Measurements from ENCODE around the gene KIF26A.
A peak's percentile ranks its signal among the peaks of the same experiment; 100 is the strongest.

KIF26A gene

DNA sequence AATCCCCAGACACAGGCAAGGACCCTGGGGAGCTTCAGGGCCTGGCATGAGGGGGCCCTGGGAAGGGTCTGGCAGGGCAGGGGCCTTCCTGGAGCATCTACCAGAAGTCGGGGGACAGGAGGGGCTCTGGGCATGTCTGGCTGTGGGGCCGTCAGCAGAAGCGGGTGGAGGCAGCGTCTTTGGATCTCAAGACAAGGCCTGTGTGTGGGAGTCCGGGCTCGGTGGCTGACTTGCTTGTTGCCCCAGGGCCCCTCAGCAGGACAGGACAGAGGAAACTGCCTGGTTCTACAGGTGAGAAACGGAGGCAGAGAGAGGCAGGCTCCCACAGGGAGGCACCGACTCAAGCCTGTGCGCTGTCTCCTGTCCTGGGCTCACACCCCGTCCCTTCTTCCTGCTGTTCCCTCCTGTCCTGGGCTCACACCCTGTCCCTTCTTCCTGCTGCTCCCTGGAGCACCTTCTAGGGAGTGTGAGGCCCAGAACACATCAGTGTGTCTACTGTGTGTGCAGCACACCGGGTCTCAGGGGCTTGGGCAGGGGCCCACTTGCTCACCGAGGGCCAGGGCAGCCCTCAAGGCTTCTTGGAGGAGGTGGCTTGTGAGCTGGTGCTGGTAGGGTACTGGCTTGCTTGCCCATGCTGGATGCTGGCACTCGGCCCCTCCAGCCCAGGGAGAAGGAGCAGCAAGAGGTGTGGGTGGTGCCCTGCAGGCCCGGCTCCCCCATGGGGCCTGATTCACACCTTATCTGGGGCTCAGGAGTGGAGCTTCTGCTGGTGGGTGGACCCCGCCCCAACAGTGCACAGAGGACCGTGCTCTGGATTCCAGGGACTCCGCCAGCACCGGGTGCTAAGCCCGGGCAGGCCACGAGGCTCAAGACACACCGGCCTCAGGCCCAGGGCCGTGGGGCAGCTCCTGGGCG lies 38.0 kb upstream of the KIF26A start:
- Histone ChIP-seq H3K9me3 (replicated peaks in 1 of 11) (peaks cover 3 to 13% (median 13%) of the 10 kb centered on the region in 11 experiments; a peak in 18 of 22 replicates), H3K27ac (peak overlapping the region in 6 of 11 experiments; percentile 8 to 56 (median 28); a peak in 9 of 22 replicates), H3K9ac (peak overlapping the region in 9 of 11 experiments; percentile 5 to 57 (median 29); a peak in 12 of 22 replicates), H4K20me1 (peaks cover 0 to 23% (median 0%) of the 10 kb centered on the region in 11 experiments; a peak in 1 of 22 replicates), H3K27me3 (peaks cover 0 to 14% (median 0%) of the 10 kb centered on the region in 11 experiments; a peak in 4 of 22 replicates), H3K36me3 (no peaks in the 10 kb centered on the region), H3K4me2 (peak overlapping the region in 10 of 11 experiments; percentile 36 to 98 (median 82); a peak in 19 of 22 replicates), H3K4me3 (no peak overlapping the region), H3K4me1 (peaks cover 25 to 97% (median 93%) of the 10 kb centered on the region in 10 experiments; a peak in 19 of 20 replicates)
- TF ChIP-seq Cebpa-rat (IDR thresholded peaks at IDR 0.05), result no peak

GRCh38 chr14:104101086-104101621 lies 37.2 kb upstream of the KIF26A start:
- Histone ChIP-seq H3K27me3 (peaks cover 0 to 14% (median 0%) of the 10 kb centered on the region in 11 experiments; a peak in 4 of 22 replicates), H4K20me1 (peaks cover 0 to 23% (median 0%) of the 10 kb centered on the region in 11 experiments; a peak in 1 of 22 replicates), H3K9ac (peak overlapping the region in 4 of 11 experiments; percentile 1 to 37 (median 24); a peak in 5 of 22 replicates), H3K36me3 (no peaks in the 10 kb centered on the region), H3K4me2 (peak overlapping the region; percentile 10 to 98 (median 81); a peak in 20 of 22 replicates), H3K9me3 (replicated peaks in 1 of 11) (peaks cover 0 to 6% (median 6%) of the 10 kb centered on the region in 11 experiments; a peak in 17 of 22 replicates), H3K27ac (peak overlapping the region in 1 of 11 experiments; percentile 48; a peak in 1 of 22 replicates), H3K4me3 (no peak overlapping the region), H3K4me1 (peaks cover 25 to 100% (median 98%) of the 10 kb centered on the region in 10 experiments; a peak in 19 of 20 replicates)
- no peak for TF ChIP-seq Cebpa-rat (IDR thresholded peaks at IDR 0.05)

DNA sequence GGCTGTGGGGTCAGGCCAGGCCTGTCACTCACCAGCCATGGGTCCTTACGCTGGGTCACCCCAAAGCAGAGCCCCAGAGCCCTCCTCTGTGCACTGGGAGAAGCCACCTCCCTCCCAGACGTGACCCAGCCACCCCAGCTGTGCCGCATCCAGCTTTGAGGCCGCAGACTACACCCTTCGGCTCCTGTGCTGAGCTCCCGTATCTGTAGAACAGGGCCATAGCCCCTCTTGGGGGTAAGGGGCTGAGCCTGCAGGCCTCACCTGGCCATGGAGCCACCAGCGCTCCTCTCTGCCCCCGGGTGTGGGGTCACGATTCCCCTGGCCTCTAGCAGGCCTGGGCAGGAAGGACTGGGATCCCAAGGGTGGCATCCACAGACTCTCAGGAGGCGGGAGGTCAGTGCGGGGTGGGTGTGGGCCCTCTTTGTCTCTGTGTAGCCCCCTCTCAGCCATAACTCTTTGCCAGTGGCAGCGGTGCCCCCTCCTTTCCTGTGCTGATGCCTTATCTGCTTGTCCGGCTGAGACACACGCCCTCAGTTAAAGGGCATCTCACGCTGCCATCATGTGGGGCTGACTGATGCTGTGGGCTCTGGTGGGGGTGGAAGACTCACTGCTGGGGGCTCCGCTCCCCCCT lies 36.6 kb upstream of the KIF26A start:
- Histone ChIP-seq H3K36me3 (no peaks in the 10 kb centered on the region), H3K9ac (peak overlapping the region in 5 of 11 experiments; percentile 1 to 35 (median 32); a peak in 4 of 22 replicates)
- TF ChIP-seq Cebpa-rat (IDR thresholded peaks at IDR 0.05), result no peak

GRCh38 chr14:104102282-104102914 lies 36.0 kb upstream of the KIF26A start:
- Histone ChIP-seq H3K27me3 (peaks cover 0 to 14% (median 0%) of the 10 kb centered on the region in 11 experiments; a peak in 4 of 22 replicates), H3K4me3 (no peak overlapping the region), H3K4me1 (peaks cover 25 to 91% (median 87%) of the 10 kb centered on the region in 10 experiments; a peak in 19 of 20 replicates), H3K27ac (no peak overlapping the region), H4K20me1 (peaks cover 0 to 23% (median 0%) of the 10 kb centered on the region in 11 experiments; a peak in 1 of 22 replicates), H3K9ac (peak overlapping the region in 5 of 11 experiments; percentile 1 to 35 (median 32); a peak in 1 of 22 replicates), H3K36me3 (no peaks in the 10 kb centered on the region), H3K4me2 (peak overlapping the region in 10 of 11 experiments; percentile 3 to 98 (median 82); a peak in 19 of 22 replicates), H3K9me3 (replicated peaks in 1 of 11) (no peaks in the 10 kb centered on the region)
- TF ChIP-seq Cebpa-rat (IDR thresholded peaks at IDR 0.05), result no peak

More for the DNA sequence above, 36.6 kb upstream of the KIF26A start:
- Histone ChIP-seq H3K9me3 (replicated peaks in 1 of 11) (no peaks in the 10 kb centered on the region), H3K27me3 (peaks cover 0 to 14% (median 0%) of the 10 kb centered on the region in 11 experiments; a peak in 4 of 22 replicates), H3K4me2 (peak overlapping the region; percentile 3 to 98 (median 81); a peak in 20 of 22 replicates), H3K4me1 (peaks cover 25 to 95% (median 92%) of the 10 kb centered on the region in 10 experiments; a peak in 19 of 20 replicates), H4K20me1 (peaks cover 0 to 23% (median 0%) of the 10 kb centered on the region in 11 experiments; a peak in 1 of 22 replicates), H3K27ac (peak overlapping the region in 1 of 11 experiments; percentile 32; a peak in 1 of 22 replicates), H3K4me3 (no peak overlapping the region)

DNA sequence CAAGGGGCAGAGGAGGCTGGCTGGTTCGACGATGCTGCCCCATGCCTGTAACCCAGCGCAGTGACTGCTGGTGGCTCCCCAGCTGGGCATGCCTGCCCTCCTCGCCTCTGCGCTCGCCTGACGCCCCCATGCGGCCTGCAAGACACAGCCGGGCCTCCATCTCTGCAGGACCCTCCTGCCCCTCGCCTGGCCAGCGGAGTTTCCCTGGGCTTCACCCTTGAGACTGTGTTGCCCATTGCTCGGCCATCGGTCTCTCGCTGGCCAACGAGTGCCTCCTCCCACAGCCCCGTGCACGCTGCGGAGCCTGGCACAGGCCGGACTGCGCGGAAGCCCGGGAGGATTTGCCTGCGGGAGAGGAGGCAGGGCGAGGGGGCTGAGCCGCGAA lies 35.3 kb upstream of the KIF26A start:
- Histone ChIP-seq H3K27me3 (peaks cover 0 to 14% (median 0%) of the 10 kb centered on the region in 11 experiments; a peak in 4 of 22 replicates), H3K9me3 (replicated peaks in 1 of 11) (no peaks in the 10 kb centered on the region), H3K4me3 (no peak overlapping the region), H3K27ac (no peak overlapping the region), H3K36me3 (no peaks in the 10 kb centered on the region), H4K20me1 (peaks cover 0 to 23% (median 0%) of the 10 kb centered on the region in 11 experiments; a peak in 1 of 22 replicates), H3K4me2 (peak overlapping the region in 9 of 11 experiments; percentile 35 to 98 (median 84); a peak in 16 of 22 replicates), H3K9ac (peak overlapping the region in 1 of 11 experiments; percentile 8; a peak in 1 of 22 replicates), H3K4me1 (peaks cover 25 to 91% (median 86%) of the 10 kb centered on the region in 10 experiments; a peak in 19 of 20 replicates)
- no peak for TF ChIP-seq Cebpa-rat (IDR thresholded peaks at IDR 0.05)

GRCh38 chr14:104103446-104104075 lies 34.8 kb upstream of the KIF26A start:
- no peaks in the 10 kb centered on the region for H3K9me3 ChIP-seq (replicated peaks in 1 of 11)
- H3K4me1 ChIP-seq, result peaks cover 25 to 90% (median 81%) of the 10 kb centered on the region in 10 experiments; a peak in 19 of 20 replicates
- peak overlapping the region in 1 of 11 experiments; percentile 72; a peak in 2 of 22 replicates for H3K27ac ChIP-seq
- TF ChIP-seq Cebpa-rat (IDR thresholded peaks at IDR 0.05), result no peak
- H3K4me2 ChIP-seq, result peak overlapping the region in 10 of 11 experiments; percentile 60 to 98 (median 82); a peak in 19 of 22 replicates
- peaks cover 0 to 23% (median 0%) of the 10 kb centered on the region in 11 experiments; a peak in 1 of 22 replicates for H4K20me1 ChIP-seq
- H3K27me3 ChIP-seq, result peaks cover 0 to 14% (median 0%) of the 10 kb centered on the region in 11 experiments; a peak in 4 of 22 replicates
- H3K9ac ChIP-seq, result peak overlapping the region in 4 of 11 experiments; percentile 8 to 70 (median 62); a peak in 6 of 22 replicates
- no peak overlapping the region for H3K4me3 ChIP-seq
- H3K36me3 ChIP-seq, result no peaks in the 10 kb centered on the region
